ENCODE results near the gene NR1D1. TPM values are rescaled to one million over a fixed set of nuclear protein-coding genes. Genes with fewer than 3 reads are reported as not detected.

Gene NR1D1
- total RNA-seq, 1 experiment from 2014 or later, result 10.7 TPM

DNA sequence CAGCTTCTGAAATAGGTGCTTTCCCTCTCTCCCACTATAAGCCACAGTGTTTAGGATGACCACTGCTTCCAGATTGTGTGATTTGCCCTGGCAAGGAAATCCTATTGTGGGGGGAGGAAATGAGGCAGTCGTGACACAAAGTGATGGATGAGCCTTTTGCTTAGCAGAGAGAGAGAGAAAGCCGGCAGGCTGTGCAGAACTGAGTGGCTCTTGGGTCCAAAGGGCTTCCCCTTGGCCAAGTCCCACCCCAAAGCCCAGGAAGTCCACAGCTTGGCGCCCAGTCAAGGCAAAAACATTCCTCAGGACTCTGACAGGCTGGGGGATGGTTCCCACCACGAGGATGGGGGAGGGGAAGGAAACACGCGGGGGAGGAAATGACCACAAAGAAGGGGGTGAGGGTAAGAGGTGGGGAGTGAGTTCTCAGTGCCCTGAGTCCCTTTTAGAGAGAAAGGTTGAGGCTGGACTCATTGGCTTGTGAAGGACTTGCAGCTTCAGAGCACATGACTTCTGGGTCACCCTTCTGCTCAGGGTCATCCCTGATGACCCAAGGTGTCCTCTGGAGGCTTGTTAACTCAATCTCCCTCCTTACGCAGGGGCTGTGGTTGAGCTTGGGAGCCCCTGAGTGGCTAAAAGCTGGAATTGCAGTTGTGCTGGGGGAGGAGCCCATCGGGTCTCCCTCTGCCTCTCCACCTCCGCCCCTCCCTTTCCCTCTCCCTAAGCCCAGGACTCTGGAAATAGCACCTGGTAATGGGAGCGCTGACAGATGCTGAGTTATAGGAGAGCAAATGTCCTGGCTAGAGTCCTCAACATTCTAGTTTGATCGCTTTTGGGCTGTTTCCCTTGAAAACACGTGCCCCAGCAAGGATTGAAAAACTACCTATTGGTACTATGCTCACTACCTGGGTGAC, 11.1 kb upstream of the NR1D1 start:
- DNase-seq, result peak; percentile 71 to 79
- BruUV-seq (replicated peaks), result no TSS peak
- peak overlapping the region; percentile 53 for H3K4me2 ChIP-seq
- H3K27me3 ChIP-seq (ENCODE audit: insufficient read depth, low read depth), result no peaks in the 10 kb centered on the region
- H3K79me2 ChIP-seq (ENCODE audit: low read depth), result no peaks in the 10 kb centered on the region
- CTCF ChIA-PET, result interaction anchor here (0.6 to 1.2 kb wide), 4 partner anchors 12 to 259 kb away, joined by 3 to 8 read pairs (median 3); no protein-coding TSS in a partner anchor
- peaks cover 38% of the 10 kb centered on the region for H3K4me1 ChIP-seq (replicated peaks; ENCODE audit: insufficient read depth)
- H3K27ac ChIP-seq, result no peak overlapping the region
- H3K4me3 ChIP-seq, result no peak overlapping the region
- no peak overlapping the region for H2AFZ ChIP-seq
- intact Hi-C loops (cut with micrococcal nuclease; ENCODE audit: unreplicated experiment), result loop anchor here (1.0 to 5.0 kb wide), 3 partner anchors 25 to 85 kb away; partner anchors contain the start of gene THRA
- H3F3A ChIP-seq (ENCODE audit: insufficient read depth, low read depth), result peaks cover 28% of the 10 kb centered on the region
- POLR2A ChIA-PET (ENCODE audit: unreplicated experiment), result interaction anchor here (0.6 to 0.8 kb wide), 5 partner anchors 10 to 305 kb away, joined by 3 to 4 read pairs (median 3); no protein-coding TSS in a partner anchor
- TF ChIP-seq, protein P1, sequence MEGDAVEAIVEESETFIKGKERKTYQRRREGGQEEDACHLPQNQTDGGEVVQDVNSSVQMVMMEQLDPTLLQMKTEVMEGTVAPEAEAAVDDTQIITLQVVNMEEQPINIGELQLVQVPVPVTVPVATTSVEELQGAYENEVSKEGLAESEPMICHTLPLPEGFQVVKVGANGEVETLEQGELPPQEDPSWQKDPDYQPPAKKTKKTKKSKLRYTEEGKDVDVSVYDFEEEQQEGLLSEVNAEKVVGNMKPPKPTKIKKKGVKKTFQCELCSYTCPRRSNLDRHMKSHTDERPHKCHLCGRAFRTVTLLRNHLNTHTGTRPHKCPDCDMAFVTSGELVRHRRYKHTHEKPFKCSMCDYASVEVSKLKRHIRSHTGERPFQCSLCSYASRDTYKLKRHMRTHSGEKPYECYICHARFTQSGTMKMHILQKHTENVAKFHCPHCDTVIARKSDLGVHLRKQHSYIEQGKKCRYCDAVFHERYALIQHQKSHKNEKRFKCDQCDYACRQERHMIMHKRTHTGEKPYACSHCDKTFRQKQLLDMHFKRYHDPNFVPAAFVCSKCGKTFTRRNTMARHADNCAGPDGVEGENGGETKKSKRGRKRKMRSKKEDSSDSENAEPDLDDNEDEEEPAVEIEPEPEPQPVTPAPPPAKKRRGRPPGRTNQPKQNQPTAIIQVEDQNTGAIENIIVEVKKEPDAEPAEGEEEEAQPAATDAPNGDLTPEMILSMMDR (conservative IDR thresholded peaks at IDR 0.05), result peak; percentile 78
- TF ChIP-seq EZH2 (IDR thresholded peaks at IDR 0.05; ENCODE audit: low read depth), result no peak
- no peaks in the 10 kb centered on the region for H3K9me2 ChIP-seq (ENCODE audit: insufficient read depth)
- H4K20me1 ChIP-seq (ENCODE audit: insufficient read depth), result no peaks in the 10 kb centered on the region
- no peaks in the 10 kb centered on the region for H3K9me3 ChIP-seq (ENCODE audit: insufficient read depth, low read depth)
- no peaks in the 10 kb centered on the region for H3K36me3 ChIP-seq (ENCODE audit: low read depth)

DNA sequence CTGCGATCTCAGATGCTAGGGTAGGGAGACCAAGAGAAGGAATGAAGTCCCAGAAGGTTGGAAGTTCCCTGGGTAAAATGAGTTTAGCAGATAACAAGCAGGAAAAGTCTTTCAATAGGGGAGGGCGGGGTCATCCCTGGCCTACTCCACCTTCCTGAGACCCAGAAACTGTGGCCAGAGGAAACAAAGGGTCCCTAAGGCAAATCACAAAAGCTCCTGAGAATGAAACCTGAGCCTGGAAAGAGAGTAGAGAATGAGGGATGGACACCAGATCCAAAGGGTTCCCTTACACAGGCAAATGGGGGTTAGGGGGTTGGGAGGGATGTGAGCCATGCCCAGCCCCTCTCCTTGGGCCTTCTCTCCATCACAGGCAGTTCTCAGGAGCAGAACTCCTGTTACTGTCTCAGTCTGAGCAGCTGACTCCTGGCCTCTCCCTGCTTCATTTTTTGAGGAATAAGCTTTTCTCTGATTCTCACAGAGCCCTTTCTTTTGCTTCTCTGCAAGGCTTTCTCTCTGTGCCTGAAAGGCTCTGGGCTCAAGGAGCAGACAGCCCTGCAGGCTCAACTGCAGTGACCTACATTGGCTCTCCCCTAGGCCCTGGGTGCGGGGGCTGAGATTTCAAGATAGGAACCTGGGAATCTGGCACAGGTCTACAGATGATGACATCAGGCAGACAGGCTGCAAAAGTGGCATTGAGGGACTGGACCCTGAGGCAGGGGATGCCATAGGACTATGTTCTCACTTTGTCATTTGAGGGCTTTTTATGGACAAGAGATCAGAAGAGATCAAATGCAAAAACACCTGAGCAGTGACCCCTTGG, 9.8 kb upstream of the NR1D1 start:
- H3K4me3 ChIP-seq, result no peak overlapping the region
- BruUV-seq (replicated peaks), result no TSS peak
- H3K9me3 ChIP-seq (ENCODE audit: insufficient read depth, low read depth), result no peaks in the 10 kb centered on the region
- no peak overlapping the region for H2AFZ ChIP-seq
- no peak for DNase-seq
- intact Hi-C loops (cut with micrococcal nuclease; ENCODE audit: unreplicated experiment), result loop anchor here (5.0 kb wide), 1 partner anchor 48 kb away; the partner anchor contains the start of gene THRA
- ChIA-PET POLR2A (ENCODE audit: unreplicated experiment) (no interaction called here), CTCF (no interaction called here)
- H3K27ac ChIP-seq, result no peak overlapping the region
- H4K20me1 ChIP-seq (ENCODE audit: insufficient read depth), result no peaks in the 10 kb centered on the region
- H3K27me3 ChIP-seq (ENCODE audit: insufficient read depth, low read depth), result no peaks in the 10 kb centered on the region
- no peaks in the 10 kb centered on the region for H3K9me2 ChIP-seq (ENCODE audit: insufficient read depth)
- H3K4me1 ChIP-seq (replicated peaks; ENCODE audit: insufficient read depth), result peaks cover 40% of the 10 kb centered on the region
- no peaks in the 10 kb centered on the region for H3K79me2 ChIP-seq (ENCODE audit: low read depth)
- peaks cover 20% of the 10 kb centered on the region for H3F3A ChIP-seq (ENCODE audit: insufficient read depth, low read depth)
- TF ChIP-seq, protein P1 (conservative IDR thresholded peaks at IDR 0.05), result no peak
- no peaks in the 10 kb centered on the region for H3K36me3 ChIP-seq (ENCODE audit: low read depth)
- H3K4me2 ChIP-seq, result no peak overlapping the region
